Hepatocyte (in vitro differentiated cells): ENCODE measurements around the gene CENPP.

Experiments
- EZH2 ChIP-seq: fragments of 200-600 bp; sonication (generic); IDR thresholded peaks from 2 replicates; pipeline ENCODE4 v1.6.1; 2016; ENCODE audit warnings: antibody characterized with exemption, mild to moderate bottlenecking, borderline replicate concordance
- EZH2phosphoT487 ChIP-seq: fragments of 200-600 bp; sonication (generic); IDR thresholded peaks from one replicate; pipeline ENCODE4 v1.6.1; 2018; ENCODE audit warnings: antibody characterized with exemption, mild to moderate bottlenecking, low read depth, moderate library complexity; ENCODE audit not compliant: unreplicated experiment, severe bottlenecking
- TF ChIP-seq, protein P1 (sequence below): fragments of 200-600 bp; sonication (generic); IDR thresholded peaks from 2 replicates; pipeline ENCODE4 v1.5.1; 2016; ENCODE audit warnings: antibody characterized with exemption, mild to moderate bottlenecking; ENCODE audit not compliant: poor library complexity

- TF ChIP-seq, protein P1, sequence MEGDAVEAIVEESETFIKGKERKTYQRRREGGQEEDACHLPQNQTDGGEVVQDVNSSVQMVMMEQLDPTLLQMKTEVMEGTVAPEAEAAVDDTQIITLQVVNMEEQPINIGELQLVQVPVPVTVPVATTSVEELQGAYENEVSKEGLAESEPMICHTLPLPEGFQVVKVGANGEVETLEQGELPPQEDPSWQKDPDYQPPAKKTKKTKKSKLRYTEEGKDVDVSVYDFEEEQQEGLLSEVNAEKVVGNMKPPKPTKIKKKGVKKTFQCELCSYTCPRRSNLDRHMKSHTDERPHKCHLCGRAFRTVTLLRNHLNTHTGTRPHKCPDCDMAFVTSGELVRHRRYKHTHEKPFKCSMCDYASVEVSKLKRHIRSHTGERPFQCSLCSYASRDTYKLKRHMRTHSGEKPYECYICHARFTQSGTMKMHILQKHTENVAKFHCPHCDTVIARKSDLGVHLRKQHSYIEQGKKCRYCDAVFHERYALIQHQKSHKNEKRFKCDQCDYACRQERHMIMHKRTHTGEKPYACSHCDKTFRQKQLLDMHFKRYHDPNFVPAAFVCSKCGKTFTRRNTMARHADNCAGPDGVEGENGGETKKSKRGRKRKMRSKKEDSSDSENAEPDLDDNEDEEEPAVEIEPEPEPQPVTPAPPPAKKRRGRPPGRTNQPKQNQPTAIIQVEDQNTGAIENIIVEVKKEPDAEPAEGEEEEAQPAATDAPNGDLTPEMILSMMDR: no peak
- TF ChIP-seq EZH2 (no peak), EZH2phosphoT487 (no peak)
Observed at GRCh38 chr9:92602413-92602812, 276.7 kb downstream of the CENPP start.
